ENCODE measurements around the gene RYR2. TPM values are rescaled to one million over a fixed set of nuclear protein-coding genes. Genes with fewer than 3 reads are reported as not detected.
A peak's percentile ranks its signal among the peaks of the same experiment; 100 is the strongest.

The RYR2 gene
- total RNA-seq, 3 donors from 2014 or later = 0.35 to 5.9 (median 0.94) TPM

DNA sequence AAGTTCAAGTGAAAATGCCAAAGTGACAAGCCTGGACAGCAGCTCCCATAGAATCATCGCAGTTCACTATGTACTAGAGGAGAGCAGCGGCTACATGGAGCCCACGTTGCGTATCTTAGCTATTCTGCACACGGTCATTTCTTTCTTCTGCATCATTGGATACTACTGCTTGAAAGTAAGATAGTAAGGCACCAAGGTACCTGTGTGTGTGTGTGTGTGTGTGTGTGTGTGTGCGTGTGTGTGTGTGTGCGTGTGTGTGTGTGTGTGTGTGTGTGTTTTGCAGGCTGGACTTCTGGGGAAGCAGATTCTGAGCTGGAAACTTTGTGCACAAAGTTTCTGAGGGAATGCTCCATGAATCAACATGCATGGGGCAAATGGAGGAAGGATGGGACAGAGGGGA is 750.2 kb downstream of the RYR2 start:
- intact Hi-C loops (cut with DNase I, micrococcal nuclease) = no loop called here
- Histone ChIP-seq H3K36me3 (ENCODE audit: low read depth) (no peaks in the 10 kb centered on the region), H3K9me3 (no peaks in the 10 kb centered on the region), H3K4me1 (ENCODE audit: low read depth) (peaks cover 6% of the 10 kb centered on the region), H3K4me3 (no peak overlapping the region)
- ATAC-seq (no peak), DNase-seq (no peak)
- TF ChIP-seq, protein P1, sequence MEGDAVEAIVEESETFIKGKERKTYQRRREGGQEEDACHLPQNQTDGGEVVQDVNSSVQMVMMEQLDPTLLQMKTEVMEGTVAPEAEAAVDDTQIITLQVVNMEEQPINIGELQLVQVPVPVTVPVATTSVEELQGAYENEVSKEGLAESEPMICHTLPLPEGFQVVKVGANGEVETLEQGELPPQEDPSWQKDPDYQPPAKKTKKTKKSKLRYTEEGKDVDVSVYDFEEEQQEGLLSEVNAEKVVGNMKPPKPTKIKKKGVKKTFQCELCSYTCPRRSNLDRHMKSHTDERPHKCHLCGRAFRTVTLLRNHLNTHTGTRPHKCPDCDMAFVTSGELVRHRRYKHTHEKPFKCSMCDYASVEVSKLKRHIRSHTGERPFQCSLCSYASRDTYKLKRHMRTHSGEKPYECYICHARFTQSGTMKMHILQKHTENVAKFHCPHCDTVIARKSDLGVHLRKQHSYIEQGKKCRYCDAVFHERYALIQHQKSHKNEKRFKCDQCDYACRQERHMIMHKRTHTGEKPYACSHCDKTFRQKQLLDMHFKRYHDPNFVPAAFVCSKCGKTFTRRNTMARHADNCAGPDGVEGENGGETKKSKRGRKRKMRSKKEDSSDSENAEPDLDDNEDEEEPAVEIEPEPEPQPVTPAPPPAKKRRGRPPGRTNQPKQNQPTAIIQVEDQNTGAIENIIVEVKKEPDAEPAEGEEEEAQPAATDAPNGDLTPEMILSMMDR (IDR thresholded peaks at IDR 0.05) = no peak

DNA sequence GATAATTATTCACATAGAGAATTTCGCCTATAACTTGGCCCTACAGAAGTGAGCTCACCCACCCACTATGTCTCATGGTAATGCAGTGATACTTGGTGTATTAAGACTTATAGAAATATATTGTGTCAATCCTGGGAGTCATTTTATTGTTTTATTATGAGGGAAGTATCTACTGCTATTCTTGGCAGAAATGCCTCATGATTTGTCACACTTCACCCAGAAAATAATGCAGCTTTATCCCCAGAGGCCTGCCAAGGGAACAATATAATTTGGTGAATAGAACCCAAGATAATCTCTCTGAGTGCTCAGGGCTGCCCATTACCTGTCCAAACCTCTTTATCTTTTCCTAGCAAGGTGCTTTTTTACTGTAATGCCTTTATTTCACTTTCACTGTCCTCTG is 750.7 kb downstream of the RYR2 start:
- intact Hi-C loops (cut with DNase I, micrococcal nuclease) = no loop called here
- TF ChIP-seq, protein P1 (IDR thresholded peaks at IDR 0.05) = no peak
- H3K36me3 ChIP-seq (ENCODE audit: low read depth) = no peaks in the 10 kb centered on the region
- no peaks in the 10 kb centered on the region for H3K9me3 ChIP-seq
- H3K4me1 ChIP-seq (ENCODE audit: low read depth) = peaks cover 6% of the 10 kb centered on the region
- ATAC-seq = no peak
- no peak for DNase-seq
- H3K4me3 ChIP-seq = no peak overlapping the region

DNA sequence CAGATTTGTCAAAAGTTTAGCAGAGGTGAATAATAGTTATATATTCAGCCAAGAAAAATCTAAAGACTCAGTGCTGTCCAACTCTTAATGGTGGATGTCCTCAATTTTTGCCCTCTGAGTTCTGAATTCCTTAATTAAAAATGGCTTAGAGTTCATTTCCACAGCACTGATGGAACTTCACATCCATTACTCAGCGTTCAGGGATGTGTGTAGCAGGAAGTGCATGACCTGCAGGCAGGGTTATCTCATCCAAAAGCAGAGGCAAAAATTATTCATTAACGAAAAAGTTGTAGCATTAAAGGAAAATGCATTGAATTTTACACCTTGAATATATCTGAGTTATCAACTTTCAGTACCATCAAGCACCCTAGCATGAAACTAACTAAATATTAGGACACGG is 752.1 kb downstream of the RYR2 start:
- Histone ChIP-seq H3K9me3 (no peaks in the 10 kb centered on the region), H3K36me3 (ENCODE audit: low read depth) (no peaks in the 10 kb centered on the region), H3K4me1 (ENCODE audit: low read depth) (peaks cover 6% of the 10 kb centered on the region), H3K4me3 (no peak overlapping the region)
- ATAC-seq (no peak), DNase-seq (no peak)
- intact Hi-C loops (cut with DNase I, micrococcal nuclease) = no loop called here
- TF ChIP-seq, protein P1 (IDR thresholded peaks at IDR 0.05) = no peak

GRCh38 chr1:237795558-237795957 is 753.6 kb downstream of the RYR2 start:
- H3K9me3 ChIP-seq = no peaks in the 10 kb centered on the region
- no peak overlapping the region for H3K4me3 ChIP-seq
- intact Hi-C loops (cut with DNase I, micrococcal nuclease) = no loop called here
- TF ChIP-seq, protein P1 (IDR thresholded peaks at IDR 0.05) = no peak
- no peak for ATAC-seq
- H3K4me1 ChIP-seq (ENCODE audit: low read depth) = peaks cover 6% of the 10 kb centered on the region
- no peak for DNase-seq
- no peaks in the 10 kb centered on the region for H3K36me3 ChIP-seq (ENCODE audit: low read depth)

DNA sequence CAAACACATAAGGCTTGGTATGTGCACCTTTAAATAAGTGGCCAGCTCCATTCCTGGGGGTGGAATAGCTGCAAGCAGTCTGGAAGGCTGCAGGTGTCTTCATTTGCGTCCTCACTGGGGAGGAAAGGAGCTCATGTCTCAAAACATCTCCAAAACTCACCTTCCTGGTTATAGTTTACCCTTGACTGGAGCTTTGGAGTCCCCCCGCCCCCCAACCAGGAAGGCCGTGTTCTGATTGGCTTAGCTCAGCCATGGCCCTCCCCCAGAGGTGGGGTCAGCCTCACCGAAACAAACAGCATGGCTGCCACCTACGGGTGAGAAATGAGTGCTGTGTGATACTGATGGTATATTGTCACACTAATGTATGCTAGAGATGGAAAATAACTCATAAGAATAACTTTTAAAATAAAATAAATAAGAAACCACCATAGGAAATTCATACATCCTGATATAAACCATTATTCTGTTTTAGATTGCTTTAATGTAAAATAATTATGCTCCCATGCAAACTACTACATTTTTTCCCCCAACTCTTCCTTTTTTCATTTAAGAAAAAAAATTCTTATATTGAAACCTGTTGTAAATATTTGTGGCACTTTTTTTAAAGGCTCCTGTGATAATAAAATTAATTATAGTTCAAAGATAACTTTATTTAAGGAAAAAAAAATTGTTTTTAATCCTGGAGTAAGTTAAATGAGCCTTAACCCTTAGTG is 757.9 kb downstream of the RYR2 start:
- peak; percentile 100 for ATAC-seq
- H3K4me1 ChIP-seq (ENCODE audit: low read depth) = no peaks in the 10 kb centered on the region
- peak; percentile 71 to 90 (median 86) for DNase-seq
- H3K36me3 ChIP-seq (ENCODE audit: low read depth) = no peaks in the 10 kb centered on the region
- TF ChIP-seq, protein P1 (IDR thresholded peaks at IDR 0.05) = peak; percentile 45
- H3K4me3 ChIP-seq = no peak overlapping the region
- intact Hi-C loops (cut with DNase I, micrococcal nuclease) = no loop called here
- H3K9me3 ChIP-seq = no peaks in the 10 kb centered on the region
